Parathyroid adenoma (tissue), 2 donors: ENCODE data around the gene LAMA2.

ENCODE experiments used
- H2AFZ ChIP-seq: fragments of 300-600 bp; sonication (generic); one replicate; pipeline ENCODE4 v1.7.0; 2017; ENCODE audit warnings: antibody characterized with exemption, mild to moderate bottlenecking
- H3K27ac ChIP-seq: fragments of 300-600 bp; sonication (generic); one replicate; pipeline ENCODE4 v1.7.0; 2017
- H3K27me3 ChIP-seq: fragments of 300-600 bp; sonication (generic); one replicate; pipeline ENCODE4 v1.7.0; 2017; ENCODE audit warnings: low read length; ENCODE audit not compliant: control insufficient read depth, insufficient read depth
- H3K36me3 ChIP-seq: fragments of 300-600 bp; sonication (generic); one replicate; pipeline ENCODE4 v1.7.0; 2017; ENCODE audit warnings: low read length; ENCODE audit not compliant: control insufficient read depth, insufficient read depth
- H3K4me1 ChIP-seq: fragments of 300-600 bp; sonication (generic); one replicate; pipeline ENCODE4 v1.7.0; 2017; ENCODE audit warnings: control low read depth
- H3K4me2 ChIP-seq: fragments of 300-600 bp; sonication (generic); one replicate; pipeline ENCODE4 v1.7.0; 2017; ENCODE audit warnings: low read length
- H3K4me3 ChIP-seq: fragments of 300-600 bp; sonication (generic); one replicate; pipeline ENCODE4 v1.7.0; 2017; ENCODE audit warnings: low read depth, low read length
- H3K79me2 ChIP-seq: fragments of 300-600 bp; sonication (generic); one replicate; pipeline ENCODE4 v1.7.0; 2017; ENCODE audit warnings: control low read depth
- H3K9ac ChIP-seq: fragments of 300-600 bp; sonication (generic); one replicate; pipeline ENCODE4 v1.7.0; 2017; ENCODE audit warnings: mild to moderate bottlenecking
- H3K9me3 ChIP-seq: fragments of 300-600 bp; sonication (generic); one replicate; pipeline ENCODE4 v1.7.0; 2017; ENCODE audit warnings: low read length; ENCODE audit not compliant: control insufficient read depth
- CTCF ChIP-seq: fragments of 300-600 bp; sonication (generic); IDR thresholded peaks from one replicate; pipeline ENCODE4 v1.7.0; 2017; ENCODE audit warnings: antibody characterized with exemption, mild to moderate bottlenecking
- donor health status: primary hyperparathyroidism.

Gene LAMA2

GRCh38 chr6:129282019-129282418 lies 399.1 kb downstream of the LAMA2 start:
- no peak overlapping the region for H2AFZ ChIP-seq
- no peaks in the 10 kb centered on the region for H3K9me3 ChIP-seq
- no peaks in the 10 kb centered on the region for H3K4me1 ChIP-seq
- no peaks in the 10 kb centered on the region for H3K79me2 ChIP-seq
- no peak overlapping the region for H3K9ac ChIP-seq
- no peak overlapping the region for H3K4me2 ChIP-seq
- no peak overlapping the region for H3K4me3 ChIP-seq
- no peak for TF ChIP-seq CTCF
- H3K27me3 ChIP-seq = no peaks in the 10 kb centered on the region
- H3K36me3 ChIP-seq = no peaks in the 10 kb centered on the region
- H3K27ac ChIP-seq = no peak overlapping the region

DNA sequence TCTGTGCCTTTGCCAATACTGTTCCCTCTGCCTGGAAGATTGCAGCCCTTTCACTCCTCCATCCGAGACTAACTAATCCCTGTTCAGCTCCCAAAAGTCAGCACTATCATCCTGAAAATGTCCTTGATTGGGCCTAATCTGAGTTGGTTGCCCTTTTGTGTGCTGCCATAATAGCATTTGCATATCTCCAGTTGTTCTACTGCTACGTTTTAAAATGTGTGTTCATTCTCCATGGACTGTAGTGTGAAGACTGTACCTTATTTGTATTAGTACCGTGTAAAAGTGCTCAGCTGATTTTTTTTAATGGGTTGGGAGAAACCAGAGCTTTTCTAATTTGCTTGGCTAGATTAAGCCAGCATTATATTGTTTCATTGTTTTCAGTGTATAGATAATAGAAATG lies 401.3 kb downstream of the LAMA2 start:
- Histone ChIP-seq H3K27ac (no peak overlapping the region), H3K4me1 (no peaks in the 10 kb centered on the region), H2AFZ (no peak overlapping the region), H3K4me3 (no peak overlapping the region), H3K36me3 (no peaks in the 10 kb centered on the region), H3K9ac (no peak overlapping the region), H3K27me3 (no peaks in the 10 kb centered on the region), H3K9me3 (no peaks in the 10 kb centered on the region), H3K79me2 (no peaks in the 10 kb centered on the region), H3K4me2 (no peak overlapping the region)
- no peak for TF ChIP-seq CTCF

GRCh38 chr6:129287231-129288177 lies 404.6 kb downstream of the LAMA2 start:
- no peak overlapping the region for H2AFZ ChIP-seq
- no peak overlapping the region for H3K4me2 ChIP-seq
- H3K27me3 ChIP-seq = no peaks in the 10 kb centered on the region
- H3K9ac ChIP-seq = no peak overlapping the region
- no peak for TF ChIP-seq CTCF
- no peak overlapping the region for H3K4me3 ChIP-seq
- no peak overlapping the region for H3K27ac ChIP-seq
- H3K79me2 ChIP-seq = no peaks in the 10 kb centered on the region
- no peaks in the 10 kb centered on the region for H3K9me3 ChIP-seq
- no peaks in the 10 kb centered on the region for H3K36me3 ChIP-seq
- no peaks in the 10 kb centered on the region for H3K4me1 ChIP-seq

DNA sequence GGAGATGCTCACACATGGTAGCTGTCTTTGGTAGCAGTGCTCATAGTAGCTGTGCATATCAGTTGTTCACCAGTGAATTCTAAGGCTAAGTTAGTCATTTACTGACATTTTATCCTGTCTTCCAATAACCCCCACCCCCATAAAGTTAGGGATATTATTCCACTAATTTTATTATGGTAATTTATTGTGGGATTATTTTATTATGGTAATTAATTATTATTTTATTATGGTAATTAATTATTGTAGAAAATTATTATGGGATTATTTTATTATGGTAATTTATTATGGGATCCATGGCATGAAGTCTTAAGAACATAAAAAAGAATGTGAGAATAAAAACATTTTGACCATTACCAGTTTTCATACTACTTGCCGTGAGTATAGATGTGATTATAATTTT lies 406.5 kb downstream of the LAMA2 start:
- Histone ChIP-seq H3K9me3 (no peaks in the 10 kb centered on the region), H2AFZ (no peak overlapping the region), H3K4me3 (no peak overlapping the region), H3K9ac (no peak overlapping the region), H3K79me2 (no peaks in the 10 kb centered on the region), H3K27me3 (no peaks in the 10 kb centered on the region), H3K36me3 (no peaks in the 10 kb centered on the region), H3K4me1 (no peaks in the 10 kb centered on the region), H3K4me2 (no peak overlapping the region), H3K27ac (no peak overlapping the region)
- TF ChIP-seq CTCF = no peak

DNA sequence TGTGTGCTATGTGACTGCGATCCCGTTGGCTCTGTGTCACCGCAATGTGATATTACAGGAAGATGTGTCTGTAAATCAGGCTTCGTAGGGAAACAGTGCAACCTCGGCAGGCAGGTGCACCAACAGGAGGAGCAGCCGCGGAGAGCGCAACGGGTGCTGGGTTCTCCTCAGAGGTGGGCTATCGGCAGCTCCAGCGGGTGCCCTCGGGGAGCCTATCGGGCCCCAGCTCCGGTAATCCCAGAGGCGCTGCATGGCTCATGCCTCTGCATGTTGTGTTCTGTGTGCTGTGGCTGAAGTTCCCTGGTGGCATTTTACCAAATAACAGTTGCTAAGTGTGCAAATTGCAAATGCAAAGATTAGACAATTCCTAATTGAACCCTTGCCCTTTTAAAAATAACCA lies 409.9 kb downstream of the LAMA2 start:
- TF ChIP-seq CTCF = no peak
- Histone ChIP-seq H3K4me1 (no peaks in the 10 kb centered on the region), H3K79me2 (no peaks in the 10 kb centered on the region), H3K4me2 (no peak overlapping the region), H3K4me3 (no peak overlapping the region), H3K27ac (no peak overlapping the region), H3K9me3 (no peaks in the 10 kb centered on the region), H3K9ac (no peak overlapping the region), H2AFZ (no peak overlapping the region), H3K36me3 (no peaks in the 10 kb centered on the region), H3K27me3 (no peaks in the 10 kb centered on the region)
